Colon (tissue), 2 donors: ENCODE measurements around the gene KRT222.

Experiments used
- FAIRE-seq: peaks from 2 replicates; lab custom pipeline; 2012; peaks lifted over from hg19 to GRCh38; lab: Jason Lieb, UNC
- donor health status: control.
- donor health status: control.

KRT222 gene

DNA sequence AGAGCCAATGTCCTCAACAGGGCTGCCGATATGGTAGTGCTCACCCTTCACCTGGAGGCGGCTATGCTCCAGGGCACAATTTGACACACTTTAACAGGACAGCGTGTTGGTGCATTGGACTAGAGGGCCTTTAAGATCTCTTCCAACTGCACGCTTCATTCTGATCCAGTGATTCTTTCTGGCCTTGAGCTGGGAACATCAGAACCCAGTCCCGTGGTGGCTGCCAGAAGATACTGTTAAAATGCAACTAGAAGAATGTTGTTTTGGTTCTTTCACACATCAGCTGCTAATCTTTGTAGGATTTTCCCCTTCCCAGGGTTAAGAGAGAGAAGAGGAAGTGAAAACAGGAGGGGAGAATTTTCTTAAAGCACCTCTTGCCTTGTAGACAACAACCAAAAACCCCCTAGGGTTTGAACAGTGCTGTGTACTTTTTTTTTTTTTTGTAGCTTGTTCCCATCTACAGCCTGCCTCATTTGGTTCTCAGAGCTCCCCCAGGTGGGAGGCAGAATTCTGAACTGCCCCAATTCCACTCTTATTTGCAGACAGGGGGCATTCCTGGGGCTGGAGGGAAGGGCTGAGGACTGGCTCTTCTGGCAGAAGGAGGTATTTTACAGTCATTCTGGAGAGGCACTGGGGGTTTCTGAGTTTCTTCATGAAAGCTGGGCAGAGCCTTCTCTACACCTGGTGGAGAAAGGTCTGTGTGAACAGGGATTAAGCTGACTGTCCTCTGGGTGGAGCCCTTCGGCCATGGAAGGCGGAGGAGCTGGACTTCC lies 49.7 kb downstream of the KRT222 start:
- no peak for FAIRE-seq

DNA sequence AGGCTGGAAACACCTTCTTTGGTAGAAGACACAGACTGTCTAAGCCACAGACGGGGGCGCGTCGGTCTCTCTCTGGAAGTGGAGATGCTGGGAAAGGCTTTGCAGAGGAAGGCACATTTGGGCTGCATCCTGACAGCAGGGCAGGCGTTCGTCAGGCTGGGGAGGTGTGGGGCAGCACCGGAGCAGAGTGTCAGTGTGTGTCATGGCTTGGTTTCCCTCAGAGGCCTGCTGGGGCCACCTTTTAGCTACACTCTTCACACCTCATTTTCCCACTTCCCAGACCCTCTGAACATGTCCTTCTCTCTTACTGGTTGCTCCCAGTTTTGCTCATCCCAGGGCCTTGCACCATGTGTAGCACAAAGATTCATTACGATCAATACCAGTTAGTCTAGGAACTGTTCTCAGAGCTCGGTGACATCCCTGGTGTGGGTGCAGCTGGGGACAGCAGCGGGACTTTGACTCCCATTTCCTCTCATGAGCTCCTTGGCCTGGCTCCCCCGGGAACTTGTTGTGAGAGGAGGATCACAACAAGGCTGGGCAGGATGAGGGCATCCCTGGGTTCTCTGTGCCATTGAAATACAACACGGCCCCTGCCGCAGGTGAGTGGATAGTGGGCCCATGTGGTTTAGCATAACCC lies 50.4 kb downstream of the KRT222 start:
- FAIRE-seq: no peak

DNA sequence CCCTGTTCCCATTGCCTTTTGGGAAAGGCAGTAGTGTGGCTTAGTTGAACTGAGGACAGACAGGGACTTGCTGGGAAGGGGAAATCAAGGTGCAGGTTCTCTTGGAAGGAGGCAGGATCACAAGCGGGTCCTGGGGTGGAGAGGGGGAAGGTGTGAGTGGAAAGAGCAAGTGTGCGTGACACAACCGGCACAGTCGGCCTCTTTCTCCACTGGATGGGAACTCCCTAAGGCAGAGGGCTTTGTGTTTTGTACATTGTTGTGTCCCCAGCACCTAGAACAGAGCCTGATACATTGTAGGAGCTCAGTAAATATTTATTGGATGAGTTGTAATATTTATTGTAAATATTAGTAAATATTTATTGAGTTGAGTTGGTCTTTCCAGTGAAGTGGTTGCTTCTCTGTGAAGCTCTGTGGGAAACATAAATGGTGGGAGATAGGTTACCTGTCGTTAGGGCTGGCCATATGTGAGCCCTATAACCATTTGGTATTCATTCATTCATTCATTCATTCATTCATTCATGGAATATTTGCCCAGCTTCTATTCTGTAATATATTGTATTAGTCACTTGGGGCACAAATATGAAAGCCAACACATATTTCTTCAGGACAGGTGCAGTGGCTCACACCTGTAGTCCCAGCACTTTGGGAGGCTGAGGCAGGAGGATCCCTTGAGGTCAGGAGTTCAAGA lies 51.4 kb downstream of the KRT222 start:
- no peak for FAIRE-seq

DNA sequence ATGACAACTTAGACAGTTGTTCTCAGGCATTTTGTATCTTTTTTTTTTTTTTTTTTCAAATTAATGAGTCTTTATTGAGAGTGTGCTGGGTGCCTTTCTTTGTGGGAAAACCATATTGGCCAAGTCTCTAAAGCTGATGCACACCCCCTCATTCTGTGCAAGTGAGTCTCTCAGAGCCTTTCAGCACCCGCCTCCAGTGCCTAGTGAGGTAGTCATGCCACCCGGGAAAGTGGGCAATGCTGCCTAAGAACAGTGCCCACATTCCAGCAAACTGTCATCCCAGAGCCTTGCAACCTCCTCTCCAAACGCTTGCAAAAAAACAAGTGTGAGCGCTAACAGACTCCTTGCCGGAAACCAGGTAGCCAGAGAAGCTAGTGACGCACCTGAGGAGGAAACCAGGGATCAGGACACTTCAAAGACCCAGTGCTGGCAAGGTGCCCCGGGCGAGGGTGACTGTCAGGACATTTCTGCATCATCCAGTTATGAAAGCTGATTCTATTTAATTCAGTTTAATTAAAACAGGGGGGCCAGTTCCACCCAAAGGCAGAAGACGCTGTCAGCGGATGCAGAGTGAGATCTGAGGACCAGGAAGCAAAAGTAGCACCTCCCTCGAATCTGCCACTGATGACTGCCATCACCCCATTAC lies 52.3 kb downstream of the KRT222 start:
- FAIRE-seq: no peak

DNA sequence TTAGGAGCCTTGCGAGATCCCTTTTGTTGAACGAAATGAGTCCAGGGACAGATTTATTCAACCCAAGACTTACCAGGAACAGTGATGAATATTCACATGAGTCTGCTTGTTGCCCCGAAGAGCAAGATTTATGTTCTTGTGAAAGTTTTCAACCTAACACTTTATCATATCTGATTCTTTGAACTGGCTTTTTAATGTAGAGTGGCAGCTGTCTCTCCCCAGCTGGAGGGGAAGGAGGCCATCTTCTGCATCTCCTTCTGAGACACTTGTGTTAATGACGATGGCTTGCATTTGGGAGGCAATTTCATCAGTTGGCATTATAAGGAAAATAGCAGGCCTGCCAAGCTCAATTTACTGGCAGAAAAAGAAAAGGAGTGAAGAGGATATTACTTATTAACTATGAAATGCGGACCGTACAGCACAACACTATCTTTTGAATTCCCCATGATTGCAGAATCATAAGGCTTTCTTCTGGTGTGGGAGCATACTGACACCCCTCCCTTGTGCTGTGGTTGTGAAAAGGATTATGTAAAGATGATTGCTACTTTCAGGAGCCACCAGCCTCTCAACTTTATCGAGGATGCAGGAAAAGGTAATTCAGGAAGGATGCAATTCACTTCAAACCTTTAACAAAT lies 53.0 kb downstream of the KRT222 start:
- FAIRE-seq: no peak

DNA sequence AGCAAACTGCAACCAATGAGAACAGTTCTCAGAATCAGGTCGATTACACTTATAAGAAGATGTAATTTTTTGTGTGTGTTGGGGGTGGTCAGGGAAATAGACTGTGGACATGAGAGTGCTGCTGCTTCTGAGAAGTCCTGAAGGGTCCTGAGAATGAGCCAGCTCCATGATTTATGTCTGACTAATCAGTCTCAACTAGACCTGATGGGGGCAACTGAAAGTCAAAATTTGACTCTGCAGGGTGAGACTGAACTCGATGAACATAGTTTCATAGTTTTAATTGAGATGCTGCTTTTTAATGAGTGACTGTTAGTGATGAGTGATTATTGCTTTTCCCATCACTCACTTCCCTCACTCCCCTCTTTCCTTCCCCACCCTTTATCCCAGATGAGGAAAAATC lies 54.6 kb downstream of the KRT222 start:
- no peak for FAIRE-seq

DNA sequence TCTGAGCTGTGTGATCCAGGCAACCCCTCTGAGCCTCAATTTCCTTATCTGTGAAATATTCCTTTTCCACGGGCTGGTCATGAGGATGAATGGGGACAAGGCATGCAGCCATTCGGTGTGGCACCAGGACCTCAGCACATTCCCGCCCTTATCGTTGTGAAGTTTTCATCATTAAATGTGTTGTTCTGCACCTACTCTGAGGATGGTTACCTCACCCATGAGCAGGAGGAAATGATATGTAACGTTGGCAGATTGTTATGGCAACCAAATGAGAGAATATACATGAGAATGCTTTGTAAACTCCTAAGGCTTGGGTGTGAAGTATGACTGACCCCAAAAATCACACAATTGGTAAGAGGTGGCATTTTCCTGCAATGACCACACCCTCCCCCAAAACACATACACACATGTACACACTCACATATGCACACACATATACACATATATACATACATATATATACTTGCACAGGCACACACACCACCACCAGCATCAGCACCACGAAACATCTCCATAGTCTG lies 56.9 kb downstream of the KRT222 start:
- FAIRE-seq: no peak

DNA sequence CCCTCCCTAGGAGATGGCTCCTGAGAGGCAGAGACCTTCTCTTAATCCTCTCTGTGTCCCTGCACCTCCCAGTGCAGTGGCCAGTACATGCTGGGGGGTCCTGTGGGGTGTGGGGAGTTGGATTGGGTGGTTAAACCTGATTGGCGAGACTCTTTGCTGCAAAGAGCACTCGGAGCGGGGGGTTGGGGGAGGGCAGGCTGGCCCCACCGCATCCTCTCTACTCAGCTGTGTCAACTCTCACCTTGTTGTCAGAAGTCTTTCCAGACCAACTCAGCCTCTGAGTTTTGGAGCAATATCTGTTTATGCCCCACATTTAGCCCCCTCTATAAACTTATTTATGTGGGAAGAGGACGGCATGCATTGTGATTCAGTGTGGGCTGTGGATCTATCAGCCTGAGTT lies 57.3 kb downstream of the KRT222 start:
- FAIRE-seq: no peak

DNA sequence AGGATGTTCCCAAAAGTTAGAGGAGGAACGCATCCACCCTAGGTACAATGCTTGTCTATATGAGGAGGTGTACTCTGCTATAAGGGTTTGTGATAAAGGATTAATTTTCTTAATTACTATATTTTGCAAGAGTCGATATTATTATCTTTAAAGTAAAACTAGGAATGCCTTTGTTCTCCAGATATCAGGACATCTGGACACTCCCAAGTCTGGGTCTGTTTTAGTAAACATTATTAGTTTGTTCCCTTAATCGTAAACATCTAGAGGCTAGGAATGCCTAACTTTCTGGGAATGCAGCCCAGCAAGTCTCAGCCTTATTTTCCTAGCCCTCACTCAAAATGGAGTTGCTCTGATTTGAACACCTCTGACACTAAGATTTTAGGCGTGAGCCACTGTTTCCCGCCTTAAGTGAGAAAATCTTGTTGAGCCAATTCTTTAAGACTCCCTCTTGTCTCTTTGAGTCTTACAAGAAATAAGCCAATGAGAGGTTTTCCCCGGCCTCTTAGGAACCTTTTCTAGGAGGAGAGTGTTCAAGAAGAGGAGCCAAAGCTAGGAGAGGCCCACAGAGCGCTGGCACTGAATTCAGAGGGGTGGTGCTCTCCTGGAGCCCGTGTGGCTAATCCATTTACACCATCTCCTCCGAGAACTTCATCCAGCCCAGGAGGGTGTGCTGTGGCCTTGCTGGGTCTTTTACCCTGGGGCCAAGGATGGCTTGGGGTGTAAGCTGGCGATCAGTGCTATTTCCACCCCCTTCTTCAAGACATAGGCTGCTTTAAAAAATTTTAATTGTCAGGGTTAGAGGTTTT lies 58.2 kb downstream of the KRT222 start:
- FAIRE-seq: no peak

DNA sequence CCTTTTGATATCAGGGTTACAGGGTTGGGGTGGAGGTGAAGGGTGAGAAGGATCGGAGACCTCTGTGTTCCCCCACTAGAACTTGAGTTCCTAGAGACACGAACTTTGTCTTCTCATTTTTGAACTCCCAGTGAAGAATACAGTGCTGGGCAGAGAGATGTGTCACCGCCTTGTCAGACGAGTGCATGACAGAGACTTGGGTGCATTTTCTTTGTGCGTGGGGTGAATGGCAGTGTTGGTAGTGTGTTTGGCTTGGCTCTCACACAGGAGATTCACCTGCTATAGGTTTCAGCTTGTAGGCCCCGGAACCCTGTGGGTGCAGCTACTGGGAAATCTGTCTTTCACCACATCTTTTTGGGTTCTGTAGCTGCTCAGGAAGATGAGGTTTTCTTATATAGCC lies 59.7 kb downstream of the KRT222 start:
- no peak for FAIRE-seq
